H9 (cell line): ENCODE measurements around the gene BROX. TPM values are rescaled to one million over a fixed set of nuclear protein-coding genes. Genes with fewer than 3 reads are reported as not detected.

Source experiments
- DNase-seq: peaks from one replicate; pipeline ENCODE4 v3.0.0-alpha.2; 2017
- H2AFZ ChIP-seq: one replicate; pipeline ENCODE4 v1.6.1; 2013; ENCODE audit warnings: mild to moderate bottlenecking, low read length, control low read depth, moderate library complexity
- H2AK5ac ChIP-seq: 2 replicates; pipeline ENCODE4 v1.6.1; 2013; ENCODE audit warnings: low read length, control low read depth, mixed read lengths; ENCODE audit not compliant: insufficient read length
- H2BK120ac ChIP-seq: one replicate; pipeline ENCODE4 v1.6.1; 2013; ENCODE audit warnings: low read depth, mild to moderate bottlenecking, low read length, control low read depth, inconsistent platforms; ENCODE audit not compliant: poor library complexity, severe bottlenecking
- H2BK12ac ChIP-seq: 2 replicates; pipeline ENCODE4 v1.6.1; 2013; ENCODE audit warnings: low read length, control low read depth, mixed read lengths, low read depth; ENCODE audit not compliant: insufficient read length
- H2BK15ac ChIP-seq: 2 replicates; pipeline ENCODE4 v1.6.1; 2013; ENCODE audit warnings: low read depth, low read length, control low read depth
- H2BK20ac ChIP-seq: one replicate; pipeline ENCODE4 v1.6.1; 2013; ENCODE audit warnings: low read depth, mild to moderate bottlenecking, low read length, control low read depth, inconsistent platforms; ENCODE audit not compliant: poor library complexity, severe bottlenecking
- H2BK5ac ChIP-seq: 2 replicates; pipeline ENCODE4 v1.6.1; 2013; ENCODE audit warnings: low read length, control low read depth, mixed read lengths; ENCODE audit not compliant: insufficient read length
- H3K14ac ChIP-seq: 2 replicates; pipeline ENCODE4 v1.6.1; 2013; ENCODE audit warnings: low read length, control low read depth; ENCODE audit not compliant: insufficient read depth
- H3K18ac ChIP-seq: 2 replicates; pipeline ENCODE4 v1.6.1; 2013; ENCODE audit warnings: low read depth, mild to moderate bottlenecking, mixed read lengths, low read length, control low read depth; ENCODE audit not compliant: insufficient read length
- H3K23ac ChIP-seq: 2 replicates; pipeline ENCODE4 v1.6.1; 2013; ENCODE audit warnings: low read length, control low read depth, mixed read lengths, low read depth; ENCODE audit not compliant: insufficient read length
- H3K23me2 ChIP-seq: 2 replicates; pipeline ENCODE4 v1.6.1; 2013; ENCODE audit warnings: low read depth, mild to moderate bottlenecking, mixed read lengths, low read length, control low read depth; ENCODE audit not compliant: insufficient read length, poor library complexity, severe bottlenecking
- H3K27ac ChIP-seq: 2 replicates; pipeline ENCODE4 v1.5.1; 2013; ENCODE audit warnings: low read length, control low read depth, mixed read lengths, low read depth; ENCODE audit not compliant: insufficient read length
- H3K27me3 ChIP-seq: 2 replicates; pipeline ENCODE4 v1.6.1; 2013; ENCODE audit warnings: low read length, control low read depth, inconsistent platforms; ENCODE audit not compliant: insufficient read depth
- H3K4ac ChIP-seq: 2 replicates; pipeline ENCODE4 v1.6.1; 2013; ENCODE audit warnings: low read depth, mild to moderate bottlenecking, control low read depth, inconsistent platforms, low read length, moderate library complexity
- H3K4me1 ChIP-seq: 2 replicates; pipeline ENCODE4 v1.6.1; 2013; ENCODE audit warnings: low read length, control low read depth, inconsistent platforms; ENCODE audit not compliant: insufficient read depth
- H3K4me2 ChIP-seq: 2 replicates; pipeline ENCODE4 v1.6.1; 2013; ENCODE audit warnings: low read length, control low read depth, mixed read lengths; ENCODE audit not compliant: insufficient read length, insufficient read depth
- H3K56ac ChIP-seq: 2 replicates; pipeline ENCODE4 v1.6.1; 2013; ENCODE audit warnings: low read depth, mild to moderate bottlenecking, mixed read lengths, low read length, control low read depth; ENCODE audit not compliant: insufficient read length
- H3K79me1 ChIP-seq: 2 replicates; pipeline ENCODE4 v1.6.1; 2013; ENCODE audit warnings: low read depth, mild to moderate bottlenecking, moderate library complexity, low read length, control low read depth, inconsistent platforms; ENCODE audit not compliant: insufficient read depth, poor library complexity, severe bottlenecking
- H3K79me2 ChIP-seq: 2 replicates; pipeline ENCODE4 v1.6.1; 2013; ENCODE audit warnings: low read length, control low read depth, inconsistent platforms; ENCODE audit not compliant: insufficient read depth
- H3K9ac ChIP-seq: 2 replicates; pipeline ENCODE4 v1.6.1; 2013; ENCODE audit warnings: low read length, control low read depth, mixed read lengths; ENCODE audit not compliant: insufficient read length; ENCODE audit errors: extremely low read depth
- H3K9me3 ChIP-seq: one replicate; pipeline ENCODE4 v1.6.1; 2013; ENCODE audit warnings: low read depth, low read length, inconsistent platforms; ENCODE audit not compliant: control insufficient read depth
- H3T11ph ChIP-seq: one replicate; pipeline ENCODE4 v1.6.1; 2013; ENCODE audit warnings: mild to moderate bottlenecking, low read length, control low read depth, inconsistent platforms
- H4K20me1 ChIP-seq: one replicate; pipeline ENCODE4 v1.6.1; 2013; ENCODE audit not compliant: control insufficient read depth, insufficient read length, insufficient read depth
- H4K5ac ChIP-seq: 2 replicates; pipeline ENCODE4 v1.6.1; 2013; ENCODE audit warnings: low read depth, mild to moderate bottlenecking, mixed read lengths, low read length, control low read depth; ENCODE audit not compliant: insufficient read length
- H4K8ac ChIP-seq: replicated peaks from 2 replicates; pipeline ENCODE4 v1.6.1; 2013; ENCODE audit warnings: low read length, control low read depth, mixed read lengths, low read depth; ENCODE audit not compliant: insufficient read length
- H4K91ac ChIP-seq: 2 replicates; pipeline ENCODE4 v1.6.1; 2013; ENCODE audit warnings: low read depth, mild to moderate bottlenecking, moderate library complexity, mixed read lengths, low read length, control low read depth; ENCODE audit not compliant: insufficient read length
- H3K27ac Mint-ChIP-seq, 3 experiments: 2 replicates in 2 of 3; 3 replicates in 1 of 3; pipeline ENCODE4 v1.8.0; 2020 to 2021; ENCODE audit warnings: mixed read lengths in 3 of 3, mild to moderate bottlenecking in 1 of 3, moderate library complexity in 1 of 3
- H3K27me3 Mint-ChIP-seq: 2 replicates; pipeline ENCODE4 v1.8.0; 2021; ENCODE audit warnings: low read depth, mild to moderate bottlenecking, moderate library complexity, mixed read lengths
- H3K36me3 Mint-ChIP-seq, 3 experiments: 2 replicates in 2 of 3; 3 replicates in 1 of 3; pipeline ENCODE4 v1.8.0; 2020 to 2021; ENCODE audit warnings: low read depth in 3 of 3, mixed read lengths in 3 of 3; ENCODE audit not compliant: insufficient read depth in 1 of 3
- H3K4me1 Mint-ChIP-seq, 2 experiments: 2 replicates each; pipeline ENCODE4 v1.8.0; 2020; ENCODE audit warnings: mixed read lengths in 2 of 2
- H3K4me3 Mint-ChIP-seq, 2 experiments: 2 replicates in 1 of 2; 3 replicates in 1 of 2; pipeline ENCODE4 v1.8.0; 2020 to 2021; ENCODE audit warnings: mild to moderate bottlenecking in 2 of 2, mixed read lengths in 2 of 2, moderate library complexity in 1 of 2
- H3K9me3 Mint-ChIP-seq, 2 experiments: 2 replicates in 1 of 2; 3 replicates in 1 of 2; pipeline ENCODE4 v1.8.0; 2020; ENCODE audit warnings: mild to moderate bottlenecking in 2 of 2, mixed read lengths in 2 of 2, moderate library complexity in 1 of 2
- CTCF ChIP-seq: fragments of 200-600 bp; sonication (generic); conservative IDR thresholded peaks from 3 replicates; pipeline ENCODE4 v1.8.0; 2021; ENCODE audit warnings: antibody characterized with exemption, mild to moderate bottlenecking
- WGBS: extraction: QIAGEN DNeasy Blood & Tissue Kit; methylation state at CpG from one replicate; pipeline ENCODE4 v1.1.7; 2013; ENCODE audit warnings: missing lambda C conversion rate, low lambda C conversion rate, mixed read lengths; ENCODE audit not compliant: insufficient read length; ENCODE audit errors: extremely low coverage; 5-methylcytosine and 5-hydroxymethylcytosine counted together
- total RNA-seq: library from RNA; stranded (reverse); gene quantifications from 2 replicates; pipeline ENCODE4 v1.2.1, GENCODE V29; 2021

The BROX gene
- total RNA-seq, 1 experiment from 2014 or later: 27.8 TPM

- no peaks in the 10 kb centered on the region; the same call in 1 of the 2 replicates for H3K79me2 ChIP-seq
- no peak overlapping the region for H4K8ac ChIP-seq
- no peak overlapping the region for H3K27ac Mint-ChIP-seq
- no peak overlapping the region for H3K9ac ChIP-seq
- 0 out of 5 replicates have a peak, but pooled peaks cover 0 to 2% of the 10 kb centered on the region in 2 experiments for H3K9me3 Mint-ChIP-seq
- no CpG with 5 or more reads among the region's 5 CpGs for WGBS
- no peak overlapping the region for H2AK5ac ChIP-seq
- H3K18ac ChIP-seq: no peak overlapping the region
- no peak overlapping the region for H4K91ac ChIP-seq
- no peak overlapping the region for H3T11ph ChIP-seq
- H3K23ac ChIP-seq: no peak overlapping the region
- H3K4me3 Mint-ChIP-seq: no peak overlapping the region
- no peak overlapping the region for H2BK120ac ChIP-seq
- H3K23me2 ChIP-seq: no peaks in the 10 kb centered on the region
- no peaks in the 10 kb centered on the region for H3K9me3 ChIP-seq
- DNase-seq: no peak
- H2BK5ac ChIP-seq: no peak overlapping the region
- no peak overlapping the region for H3K4ac ChIP-seq
- TF ChIP-seq CTCF: no peak
- no peak overlapping the region for H3K14ac ChIP-seq
- no peaks in the 10 kb centered on the region for H4K20me1 ChIP-seq
- no peak overlapping the region for H3K56ac ChIP-seq
- no peaks in the 10 kb centered on the region for H3K4me1 Mint-ChIP-seq
- no peak overlapping the region for H2BK20ac ChIP-seq
- H3K79me1 ChIP-seq: peaks cover 3% of the 10 kb centered on the region
- no peaks in the 10 kb centered on the region for H3K4me1 ChIP-seq
- H4K5ac ChIP-seq: no peak overlapping the region
- no peak overlapping the region for H2AFZ ChIP-seq
- H2BK12ac ChIP-seq: no peak overlapping the region
- peaks cover 6 to 10% (median 10%) of the 10 kb centered on the region in 3 experiments; a peak in 6 of 7 replicates for H3K36me3 Mint-ChIP-seq
- H3K27me3 Mint-ChIP-seq: no peaks in the 10 kb centered on the region
- H2BK15ac ChIP-seq: no peak overlapping the region
- no peak overlapping the region for H3K4me2 ChIP-seq
- H3K27ac ChIP-seq: no peak overlapping the region
- no peaks in the 10 kb centered on the region for H3K27me3 ChIP-seq
Observed at GRCh38 chr1:222694927-222695326, 17.4 kb upstream of the BROX start.
